Measurements from ENCODE around the gene MSH3.
"Not testable (repeated sequence)": the region's sequence is repeated elsewhere in the genome, so short reads cannot be mapped to it uniquely, and the experiment has no call there.

Gene MSH3

DNA sequence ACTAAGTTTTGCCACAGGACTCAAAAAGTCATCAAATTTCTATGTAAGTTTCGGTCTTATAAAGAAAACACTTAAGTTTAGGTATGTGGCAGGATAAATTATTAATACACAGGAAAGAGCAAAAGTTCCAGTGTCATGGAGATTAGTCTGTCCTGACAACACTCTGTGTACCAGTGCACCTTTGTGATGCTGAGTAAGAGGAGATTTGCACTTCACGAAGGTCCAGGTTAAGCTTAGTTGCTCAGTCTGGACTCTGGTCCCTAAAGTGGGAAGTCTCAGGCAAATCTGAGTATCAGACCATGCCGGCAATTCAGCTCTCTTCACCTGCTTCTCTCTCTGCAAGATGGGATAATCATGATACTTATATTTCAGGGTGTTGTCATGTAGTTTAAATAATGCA is 166.2 kb downstream of the MSH3 start:
- no peak for DNase-seq (ENCODE audit: low read depth, low spot score)
- H3K4me3 ChIP-seq (ENCODE audit: low read length) = no peak overlapping the region

DNA sequence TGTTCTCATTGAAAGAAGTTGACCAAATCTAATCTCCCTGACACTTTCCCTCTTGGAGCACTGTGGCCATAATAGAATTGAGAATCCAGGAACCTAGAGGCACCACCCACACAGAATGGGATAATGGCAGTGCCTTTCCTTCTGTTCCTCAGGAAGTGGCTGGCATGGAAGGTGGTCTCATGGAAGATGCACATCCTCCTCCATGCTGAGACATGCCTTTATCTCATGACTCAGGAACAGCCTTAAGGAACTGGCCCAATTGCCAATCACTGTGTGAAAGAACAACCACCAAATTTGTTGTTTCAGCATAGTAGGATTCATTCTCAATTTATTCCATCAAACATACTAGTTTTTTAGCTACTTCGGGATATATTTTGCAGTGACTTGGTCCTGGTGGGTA is 168.2 kb downstream of the MSH3 start:
- no peak for DNase-seq (ENCODE audit: low read depth, low spot score)
- H3K4me3 ChIP-seq (ENCODE audit: low read length) = no peak overlapping the region

DNA sequence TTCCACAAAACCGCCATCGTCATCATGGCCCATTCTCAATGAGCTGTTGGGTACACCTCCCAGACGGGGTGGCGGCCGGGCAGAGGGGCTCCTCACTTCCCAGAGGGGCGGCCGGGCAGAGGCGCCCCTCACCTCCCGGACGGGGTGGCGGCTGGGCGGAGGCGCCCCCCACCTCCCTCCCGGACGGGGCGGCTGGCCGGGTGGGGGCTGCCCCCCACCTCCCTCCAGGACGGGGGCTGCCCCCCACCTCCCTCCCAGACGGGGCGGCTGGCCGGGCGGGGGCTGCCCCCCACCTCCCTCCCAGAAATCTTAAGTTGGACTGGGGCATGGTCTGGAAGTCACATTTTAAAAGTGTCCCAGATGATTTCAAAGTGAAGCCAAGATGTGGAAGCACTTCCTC is 169.7 kb downstream of the MSH3 start:
- not testable (repeated sequence) for H3K4me3 ChIP-seq (ENCODE audit: low read length); DNase-seq (ENCODE audit: low read depth, low spot score)

DNA sequence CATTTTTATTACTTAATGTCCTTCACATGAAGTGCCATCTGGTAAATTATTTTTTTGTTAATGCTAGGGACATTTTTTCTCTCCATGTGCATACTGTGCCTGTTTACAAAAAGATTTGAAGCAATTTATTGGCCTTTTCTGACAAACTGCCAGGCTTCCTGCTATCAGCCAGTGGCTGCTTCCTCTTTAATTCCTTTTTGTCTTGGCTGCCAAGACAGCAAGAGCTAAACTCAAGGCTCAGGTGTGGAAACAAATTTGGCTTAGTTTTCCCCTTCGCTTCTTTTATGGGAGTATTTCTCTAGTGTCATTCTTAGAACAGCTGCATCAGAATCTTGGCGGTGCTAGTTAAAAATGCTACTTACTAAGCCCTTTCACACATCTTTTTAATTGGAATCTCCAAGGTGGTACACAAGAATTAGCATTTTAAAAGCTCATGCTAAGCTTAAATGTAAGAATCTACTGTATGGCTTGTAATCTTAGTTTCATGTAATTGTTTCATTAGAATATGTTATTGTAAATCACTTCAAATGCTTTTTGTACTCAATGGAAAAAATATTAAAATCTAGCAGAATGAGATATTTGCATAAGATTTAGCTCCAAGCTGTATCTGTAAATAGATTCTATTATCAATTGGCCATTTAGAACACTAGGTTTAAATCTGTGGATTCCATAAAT is 171.5 kb downstream of the MSH3 start:
- H3K4me3 ChIP-seq (ENCODE audit: low read length) = no peak overlapping the region
- DNase-seq (ENCODE audit: low read depth, low spot score) = no peak

DNA sequence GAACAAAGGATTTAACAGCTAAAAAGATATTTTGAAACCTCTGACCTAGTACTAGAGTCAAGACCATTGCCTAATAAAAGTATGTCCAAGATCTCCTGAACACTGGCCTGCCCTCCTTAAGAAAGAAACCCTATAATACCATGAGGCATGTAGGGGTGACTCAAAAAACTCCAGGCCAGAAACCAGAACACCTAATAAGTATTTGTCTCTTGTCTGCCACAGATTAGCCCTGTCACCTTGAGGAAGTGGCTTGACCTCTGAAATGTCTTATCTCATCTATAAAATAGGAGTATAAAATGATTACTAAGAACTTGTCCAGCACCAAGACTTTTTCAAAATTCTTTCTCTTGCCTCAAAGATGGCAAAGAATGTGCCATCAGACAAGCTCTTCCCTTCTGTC is 180.3 kb downstream of the MSH3 start:
- DNase-seq (ENCODE audit: low read depth, low spot score) = no peak
- no peak overlapping the region for H3K4me3 ChIP-seq (ENCODE audit: low read length)

DNA sequence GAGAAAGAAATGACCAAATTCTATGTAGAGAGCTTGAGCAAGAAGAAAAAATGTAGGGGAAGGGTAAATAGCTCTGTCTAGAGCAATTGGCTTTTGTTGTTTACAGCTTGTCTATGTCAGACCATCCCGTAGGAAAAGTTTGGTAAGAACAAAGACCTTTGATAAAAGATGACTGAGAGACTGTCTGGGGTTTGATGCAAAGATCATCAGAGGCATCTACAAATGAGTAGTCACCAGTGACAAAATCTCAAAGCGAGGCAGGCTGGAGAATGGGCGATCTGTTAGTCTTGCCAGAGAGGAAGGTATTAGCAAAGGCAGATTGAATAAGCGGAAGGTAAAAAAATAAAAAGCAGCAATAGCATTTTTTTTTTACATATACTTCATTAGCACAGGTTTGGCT is 180.7 kb downstream of the MSH3 start:
- H3K4me3 ChIP-seq (ENCODE audit: low read length) = no peak overlapping the region
- DNase-seq (ENCODE audit: low read depth, low spot score) = no peak

DNA sequence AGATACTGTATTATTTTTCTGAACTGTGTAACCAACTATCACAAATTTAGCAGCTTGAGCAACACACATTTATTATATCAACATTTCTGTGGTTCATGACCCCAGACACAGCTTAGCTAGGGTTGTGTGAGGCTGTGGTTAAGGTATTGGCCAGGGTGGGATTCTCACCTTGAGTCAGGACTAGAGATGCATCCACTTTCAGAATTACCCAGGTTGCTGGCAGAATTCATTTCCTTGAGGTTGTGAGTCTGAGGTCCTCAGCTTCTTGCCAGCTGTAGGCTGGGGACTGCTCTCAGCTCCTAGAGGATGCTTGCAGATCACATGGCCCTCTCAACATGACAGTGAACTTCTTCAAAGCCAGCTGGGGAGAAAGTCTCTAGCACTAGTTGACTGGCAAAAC is 183.2 kb downstream of the MSH3 start:
- DNase-seq (ENCODE audit: low read depth, low spot score) = peak; percentile 5
- no peak overlapping the region for H3K4me3 ChIP-seq (ENCODE audit: low read length)

DNA sequence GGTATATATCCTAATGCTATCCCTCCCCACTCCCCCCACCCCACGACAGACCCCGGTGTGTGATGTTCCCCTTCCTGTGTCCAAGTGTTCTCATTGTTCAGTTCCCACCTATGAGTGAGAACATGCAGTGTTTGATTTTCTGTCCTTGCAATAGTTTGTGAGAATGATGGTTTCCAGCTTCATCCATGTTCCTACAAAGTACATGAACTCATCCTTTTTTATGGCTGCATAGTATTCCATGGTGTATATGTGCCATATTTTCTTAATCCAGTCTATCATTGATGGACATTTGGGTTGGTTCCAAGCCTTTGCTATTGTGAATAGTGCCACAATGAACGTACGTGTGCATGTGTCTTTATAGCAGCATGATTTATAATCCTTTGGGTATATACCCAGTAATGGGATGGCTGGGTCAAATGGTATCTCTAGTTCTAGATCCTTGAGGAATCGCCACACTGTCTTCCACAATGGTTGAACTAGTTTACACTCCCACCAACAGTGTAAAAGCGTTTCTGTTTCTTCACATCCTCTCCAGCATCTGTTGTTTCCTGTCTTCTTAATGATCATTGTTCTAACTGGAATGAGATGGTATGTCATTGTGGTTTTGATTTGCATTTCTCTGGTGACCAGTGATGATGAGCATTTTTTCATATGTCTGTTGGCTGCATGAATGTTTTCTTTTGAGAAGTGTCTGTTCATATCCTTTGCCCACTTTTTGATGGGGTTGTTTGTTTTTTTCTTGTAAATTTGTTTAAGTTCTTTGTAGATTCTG is 186.8 kb downstream of the MSH3 start:
- DNase-seq (ENCODE audit: low read depth, low spot score); H3K4me3 ChIP-seq (ENCODE audit: low read length): not testable (repeated sequence)

DNA sequence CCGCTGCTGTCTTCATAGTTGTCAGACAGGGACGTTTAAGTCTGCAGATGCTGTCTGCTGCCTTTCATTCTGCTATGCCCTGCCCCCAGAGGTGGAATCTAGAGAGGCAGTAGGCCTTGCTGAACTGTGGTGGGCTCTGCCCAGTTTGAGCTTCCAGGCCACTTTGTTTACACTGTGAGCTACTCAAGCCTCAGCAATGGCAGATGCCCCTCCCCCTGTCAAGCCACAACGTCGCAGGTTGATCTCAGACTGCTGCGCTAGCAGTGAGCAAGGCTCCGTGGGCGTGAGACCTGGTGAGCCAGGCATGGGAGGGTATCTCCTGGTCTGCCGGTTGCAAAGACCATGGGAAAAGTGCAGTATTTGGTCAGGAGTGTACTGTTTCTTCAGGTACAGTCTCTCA is 192.0 kb downstream of the MSH3 start:
- not testable (repeated sequence) for DNase-seq (ENCODE audit: low read depth, low spot score); H3K4me3 ChIP-seq (ENCODE audit: low read length)

DNA sequence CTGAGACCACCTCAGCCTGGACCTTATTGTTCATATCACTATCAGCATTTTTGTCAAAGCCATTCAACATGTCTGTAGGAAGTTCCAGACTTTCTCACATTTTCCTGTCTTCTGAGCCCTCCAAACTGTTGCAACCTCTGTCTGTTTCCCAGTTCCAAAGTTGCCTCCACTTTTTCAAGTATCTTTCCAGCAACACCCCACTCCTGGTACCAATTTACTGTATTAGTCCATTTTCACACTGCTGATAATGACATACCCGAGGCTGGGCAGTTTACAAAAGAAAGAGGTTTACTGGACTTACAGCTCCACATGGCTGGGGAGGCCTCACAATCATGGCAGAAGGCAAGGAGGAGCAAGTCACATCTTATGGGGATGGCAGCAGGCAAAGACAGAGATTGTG is 195.7 kb downstream of the MSH3 start:
- not testable (repeated sequence) for DNase-seq (ENCODE audit: low read depth, low spot score)

DNA sequence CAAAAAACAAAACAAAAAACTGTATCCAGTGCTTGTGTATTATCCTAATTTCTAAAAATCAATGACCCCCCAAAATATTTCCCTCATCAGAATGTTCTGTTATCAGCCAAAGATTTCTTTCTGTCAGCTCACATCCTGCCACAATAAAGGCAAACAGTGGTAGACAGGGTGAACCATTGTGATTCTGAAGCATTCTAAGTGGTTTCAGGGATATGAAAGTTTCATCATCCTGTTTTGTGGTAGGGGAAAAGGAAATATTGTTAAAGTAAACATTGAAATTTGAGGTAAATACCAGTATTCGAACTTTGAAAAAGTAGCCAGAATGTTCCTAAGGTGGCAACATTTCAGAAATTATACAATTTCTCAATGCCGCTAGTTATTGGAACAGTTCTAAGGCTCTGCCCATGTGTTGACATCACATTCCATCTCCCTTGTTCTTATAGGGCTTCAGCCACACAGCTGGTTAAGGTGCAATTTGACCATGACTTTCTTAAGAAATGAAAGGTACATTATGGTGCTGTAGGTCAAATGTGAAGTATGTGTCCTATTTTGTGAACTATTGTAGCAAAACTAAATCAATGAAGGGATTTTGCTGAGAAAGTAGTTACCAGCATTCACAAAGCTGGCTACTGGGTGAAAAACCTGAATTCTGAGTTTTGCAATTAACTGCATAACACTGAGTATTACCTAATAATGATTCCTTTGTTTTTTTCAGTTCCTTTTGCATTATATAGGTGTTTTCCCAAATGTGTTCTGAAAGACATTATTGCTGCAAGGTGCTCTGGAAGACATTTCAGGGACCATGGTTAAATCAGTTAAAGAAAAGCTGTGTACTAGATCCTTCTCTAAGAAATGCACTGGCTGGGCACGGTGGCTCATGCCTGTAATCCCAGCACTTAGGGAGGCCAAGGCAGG is 198.1 kb downstream of the MSH3 start:
- DNase-seq (ENCODE audit: low read depth, low spot score) = peak; percentile 31
- H3K4me3 ChIP-seq (ENCODE audit: low read length) = no peak overlapping the region

More for the DNA sequence above, 195.7 kb downstream of the MSH3 start:
- not testable (repeated sequence) for H3K4me3 ChIP-seq (ENCODE audit: low read length)

DNA sequence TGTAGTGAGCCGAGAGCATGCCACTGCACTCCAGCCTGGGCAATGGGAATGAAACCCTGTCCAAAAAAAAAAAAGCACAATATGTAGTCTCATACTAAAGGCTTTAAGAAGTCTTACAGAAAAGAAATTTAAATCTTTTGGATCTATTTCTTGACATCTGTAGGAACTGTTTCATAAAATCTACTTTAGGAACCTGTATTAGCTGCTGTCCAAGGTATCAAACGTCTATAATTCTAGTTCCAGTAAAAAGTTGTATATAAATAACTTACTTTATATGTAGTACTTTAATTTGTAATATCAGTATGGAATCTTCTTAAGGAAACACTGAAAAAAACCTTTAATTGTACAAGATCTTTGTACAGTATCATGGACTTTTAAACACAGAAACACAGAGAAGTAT is 199.0 kb downstream of the MSH3 start:
- DNase-seq (ENCODE audit: low read depth, low spot score) = no peak

DNA sequence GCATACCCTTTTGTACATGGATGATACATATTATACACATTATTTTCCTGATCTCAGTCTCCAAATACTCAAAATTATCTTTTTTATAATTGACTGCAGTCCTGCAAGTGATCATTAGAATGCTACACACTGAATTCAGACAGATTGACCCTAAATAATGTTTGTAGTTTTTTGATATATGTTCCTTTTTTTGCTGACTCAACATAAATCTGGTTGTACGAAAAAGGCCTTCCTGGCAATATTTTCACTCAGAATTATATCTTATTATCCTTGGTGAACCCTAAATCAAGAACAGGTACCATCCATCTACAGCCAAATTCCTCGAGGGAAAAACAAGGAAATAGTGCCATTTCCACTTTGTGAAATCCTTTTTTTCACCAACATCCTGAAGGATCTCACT is 200.1 kb downstream of the MSH3 start:
- H3K4me3 ChIP-seq (ENCODE audit: low read length) = no peak overlapping the region

More for the DNA sequence above, 199.0 kb downstream of the MSH3 start:
- H3K4me3 ChIP-seq (ENCODE audit: low read length) = no peak overlapping the region

DNA sequence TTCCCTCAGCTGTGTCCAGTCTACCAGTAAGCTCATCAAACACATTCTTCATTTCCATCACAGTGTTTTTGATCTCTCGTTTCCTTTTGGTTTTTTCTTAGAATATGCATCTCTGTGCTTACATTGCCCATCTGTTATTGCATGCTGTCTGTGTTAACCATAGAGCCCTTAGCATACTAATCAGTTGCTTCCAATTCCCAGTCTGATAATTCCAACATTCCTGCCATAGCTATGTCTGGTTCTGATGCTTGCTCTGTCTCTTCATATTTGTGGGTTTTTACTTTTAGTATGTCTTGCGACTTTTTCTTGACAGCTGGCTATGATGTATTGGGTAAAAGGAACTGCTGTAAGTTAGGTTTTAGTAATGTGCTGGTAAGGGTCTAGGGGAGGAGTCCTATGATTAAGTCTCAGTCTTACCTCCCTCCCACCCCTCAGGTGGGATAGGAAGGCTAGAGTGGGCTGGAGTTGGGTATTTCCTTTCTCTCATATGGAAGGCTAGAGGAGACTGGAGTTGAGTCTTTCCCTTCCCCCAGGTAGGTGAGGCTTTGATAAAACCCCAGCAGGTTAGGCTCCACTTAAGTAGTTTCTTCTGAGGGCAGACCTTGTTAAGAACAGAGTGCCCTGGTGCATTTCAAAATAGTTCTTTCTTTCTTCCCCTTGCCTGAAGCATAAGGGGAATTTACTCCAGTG is 206.6 kb downstream of the MSH3 start:
- DNase-seq (ENCODE audit: low read depth, low spot score) = no peak
- no peak overlapping the region for H3K4me3 ChIP-seq (ENCODE audit: low read length)

More for the DNA sequence above, 200.1 kb downstream of the MSH3 start:
- no peak for DNase-seq (ENCODE audit: low read depth, low spot score)

DNA sequence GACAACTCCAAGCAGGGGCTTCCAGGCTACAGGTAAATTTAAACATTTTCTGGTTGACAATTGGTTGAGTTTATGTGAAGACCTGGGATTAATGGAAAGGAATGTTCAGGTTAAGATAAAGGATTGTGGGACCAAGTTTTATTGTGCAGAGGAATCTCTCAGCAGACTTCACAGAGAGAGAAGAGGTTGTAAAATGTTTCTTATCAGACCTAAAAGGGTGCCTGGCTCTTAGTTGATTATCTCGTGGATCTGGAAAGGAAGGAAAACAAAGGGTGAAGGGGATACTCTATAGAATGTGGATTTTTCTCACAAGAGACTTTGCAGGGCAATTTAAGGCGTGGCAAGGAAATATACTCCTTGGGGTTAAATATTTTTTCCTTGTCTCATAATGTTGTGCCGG is 209.3 kb downstream of the MSH3 start:
- no peak overlapping the region for H3K4me3 ChIP-seq (ENCODE audit: low read length)
- no peak for DNase-seq (ENCODE audit: low read depth, low spot score)

DNA sequence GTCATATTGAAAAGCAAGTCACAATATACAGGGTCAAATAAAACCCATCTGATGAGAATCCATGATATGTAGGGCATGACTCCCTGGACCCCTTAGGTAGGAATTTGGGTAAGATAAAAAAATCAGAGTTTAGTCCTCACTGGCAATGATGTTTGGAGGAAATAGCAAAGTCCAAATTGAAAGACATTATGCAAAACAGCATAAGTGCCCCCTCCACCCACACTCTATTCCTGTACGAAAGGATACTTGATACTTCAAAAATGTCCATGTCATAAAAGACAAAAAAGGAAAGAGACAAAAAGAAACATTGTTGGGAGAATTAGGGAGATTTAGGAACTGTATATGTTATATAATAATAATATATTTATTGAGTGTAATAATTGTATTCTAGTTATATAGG is 209.7 kb downstream of the MSH3 start:
- no peak overlapping the region for H3K4me3 ChIP-seq (ENCODE audit: low read length)
- no peak for DNase-seq (ENCODE audit: low read depth, low spot score)

DNA sequence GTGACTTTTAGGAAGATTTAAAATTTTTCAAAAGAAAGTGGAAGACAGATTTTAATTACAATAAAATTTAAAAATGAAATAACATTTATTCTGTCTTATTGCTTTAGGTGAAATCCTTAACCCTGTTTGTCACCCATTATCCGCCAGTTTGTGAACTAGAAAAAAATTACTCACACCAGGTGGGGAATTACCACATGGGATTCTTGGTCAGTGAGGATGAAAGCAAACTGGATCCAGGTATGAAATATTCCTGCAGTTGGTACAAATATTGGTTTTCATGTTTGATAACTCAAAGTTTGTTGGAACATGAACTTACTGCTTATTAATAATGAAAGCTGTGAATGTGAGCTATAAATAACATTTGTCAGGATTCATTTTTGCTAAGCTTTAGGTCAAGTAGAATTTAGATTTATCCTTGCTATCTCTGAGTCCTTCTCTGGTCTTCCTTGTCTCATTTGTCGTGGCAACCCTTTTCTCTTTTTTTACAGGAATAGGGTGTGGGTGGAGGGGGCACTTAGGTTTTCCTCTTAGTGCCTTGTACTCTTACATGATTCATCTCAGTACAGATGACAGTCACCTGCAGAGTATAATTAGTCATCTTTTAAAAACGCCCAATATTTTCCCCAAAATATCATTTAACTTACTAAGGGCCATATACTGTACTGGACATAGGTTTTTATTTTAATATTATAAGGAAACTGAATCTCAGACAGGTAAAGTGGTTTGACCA is 210.4 kb downstream of the MSH3 start:
- no peak for DNase-seq (ENCODE audit: low read depth, low spot score)
- no peak overlapping the region for H3K4me3 ChIP-seq (ENCODE audit: low read length)

DNA sequence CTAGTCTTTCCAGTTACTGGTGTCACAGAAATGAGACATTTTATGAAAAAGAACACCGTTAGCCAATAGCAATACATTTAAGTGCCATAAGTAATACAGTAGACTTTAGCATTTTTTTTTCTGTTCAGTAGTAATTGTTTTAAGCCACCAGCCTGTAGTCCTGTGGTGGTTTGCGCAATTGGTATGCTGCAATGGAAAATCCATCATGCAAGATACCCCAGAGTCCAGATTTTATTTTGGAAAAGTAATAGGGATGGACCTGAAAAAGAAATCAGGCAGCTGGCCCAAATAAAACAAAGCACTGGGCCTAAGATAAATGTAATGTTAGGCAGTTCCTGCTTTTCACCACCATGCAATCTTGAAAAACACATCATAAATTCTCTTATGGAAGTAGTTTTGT is 211.1 kb downstream of the MSH3 start:
- DNase-seq (ENCODE audit: low read depth, low spot score) = no peak
- no peak overlapping the region for H3K4me3 ChIP-seq (ENCODE audit: low read length)

DNA sequence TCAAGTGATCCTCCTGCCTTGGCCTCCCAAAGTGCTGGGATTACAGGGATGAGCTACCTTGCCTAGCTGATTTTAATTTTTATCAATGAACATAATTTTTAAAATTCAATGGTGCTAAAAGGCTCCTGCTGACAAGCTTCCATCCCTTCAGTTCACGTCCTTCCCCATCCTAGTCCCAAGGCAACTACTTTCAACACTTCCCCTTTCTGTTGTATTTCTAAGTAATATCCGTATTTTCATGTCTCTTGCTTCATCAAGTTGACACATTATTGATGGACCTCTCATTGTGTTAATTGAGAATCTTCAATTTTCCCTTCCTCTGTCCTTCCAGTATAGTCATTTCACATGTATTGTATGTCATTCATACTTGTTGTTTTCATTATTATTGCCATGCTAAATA is 211.9 kb downstream of the MSH3 start:
- no peak overlapping the region for H3K4me3 ChIP-seq (ENCODE audit: low read length)
- DNase-seq (ENCODE audit: low read depth, low spot score) = no peak
